Measurements from ENCODE around the gene ECE1. TPM values are rescaled to one million over a fixed set of nuclear protein-coding genes. Genes with fewer than 3 reads are reported as not detected.

Gene ECE1
- total and polyA plus RNA-seq, 2 of the 8 experiments (the other 6 are each of a cell fraction or from before 2014, with no cell fraction given), result 21.4 to 36.8 TPM

DNA sequence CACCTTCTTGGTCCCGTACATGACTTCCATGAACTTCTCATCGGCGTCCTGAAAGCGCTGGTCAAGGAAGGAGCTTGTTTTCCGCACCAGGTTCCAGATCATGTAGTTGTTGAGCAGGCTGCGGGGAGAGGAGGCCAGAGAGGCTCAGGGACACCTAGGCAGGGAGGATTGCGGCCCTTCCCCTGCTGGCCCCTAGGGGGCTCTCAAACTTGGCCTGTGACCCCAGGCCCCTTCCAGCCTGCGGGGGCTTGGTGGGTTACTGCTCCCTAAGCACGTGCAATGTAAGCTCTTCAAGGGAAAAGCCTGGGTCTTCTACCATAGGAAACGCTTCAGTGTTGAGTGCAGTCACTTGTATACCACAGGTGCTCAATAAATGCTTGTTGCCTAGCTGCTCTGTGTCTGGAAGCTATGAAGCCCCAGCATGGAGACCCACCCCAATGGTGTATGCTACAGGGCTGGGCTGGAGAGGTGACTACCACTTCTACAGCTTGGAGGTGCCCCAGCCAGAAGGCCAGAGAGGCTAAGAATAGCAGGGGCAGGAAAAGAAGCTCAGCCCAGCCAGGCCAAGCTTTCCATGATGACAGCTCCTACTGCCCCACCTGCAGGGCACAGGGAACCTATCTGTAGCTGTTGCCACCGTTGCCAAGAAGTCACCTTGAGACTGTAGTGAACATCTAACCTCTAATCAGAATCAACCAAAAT is 45.1 kb downstream of the ECE1 start:
- DNase-seq (ENCODE audit: low read depth in 1 of 2, low spot score in 2 of 2) (peak in 1 of 2 experiments; percentile 82), FAIRE-seq (no peak)
- H2BK5ac ChIP-seq (ENCODE audit: low read depth, low read length), result no peak overlapping the region
- H3K4me1 ChIP-seq (replicated peaks in 1 of 4; ENCODE audit: control insufficient read depth in 3 of 4, insufficient read depth in 4 of 4, low read length in 3 of 4), result peaks cover 0 to 2% (median 0%) of the 10 kb centered on the region in 4 experiments; a peak in 3 of 7 replicates
- H4K5ac ChIP-seq (ENCODE audit: insufficient read length, low read depth, low read length), result no peak overlapping the region
- no peak overlapping the region for H3K14ac ChIP-seq (ENCODE audit: insufficient read length)
- H3K9me3 ChIP-seq (ENCODE audit: insufficient read depth in 2 of 2, low read depth in 1 of 2, low read length in 1 of 2), result no peaks in the 10 kb centered on the region
- H3K23me2 ChIP-seq (ENCODE audit: low read depth, low read length), result no peaks in the 10 kb centered on the region
- POLR2A ChIA-PET (ENCODE audit: partially characterized antibody), result interaction anchor here (0.6 to 1.2 kb wide), 3 partner anchors 13 to 17 kb away, joined by 3 to 4 read pairs (median 3); no protein-coding TSS in a partner anchor
- peaks cover 0 to 5% (median 0%) of the 10 kb centered on the region in 4 experiments; a peak in 1 of 8 replicates for H3K36me3 ChIP-seq (ENCODE audit: control insufficient read depth in 2 of 4, insufficient read depth in 4 of 4, low read length in 3 of 4)
- no peak overlapping the region for H2AK5ac ChIP-seq (ENCODE audit: low read depth, low read length)
- H2BK20ac ChIP-seq (ENCODE audit: low read length), result no peak overlapping the region
- H4K20me1 ChIP-seq (replicated peaks in 1 of 2; ENCODE audit: control insufficient read depth in 1 of 2, insufficient read depth in 2 of 2, low read length in 2 of 2), result peaks cover 0 to 2% of the 10 kb centered on the region in 2 experiments
- no peak overlapping the region for H4K8ac ChIP-seq (ENCODE audit: extremely low read depth, insufficient read depth, low read length)
- H3K27ac ChIP-seq (ENCODE audit: low read depth, low read length), result no peak overlapping the region
- H3K4me3 ChIP-seq (ENCODE audit: extremely low read depth in 1 of 4, insufficient read depth in 2 of 4, low read depth in 3 of 4, low read length in 4 of 4), result no peak overlapping the region
- H2AFZ ChIP-seq (ENCODE audit: low read length), result no peak overlapping the region
- no peaks in the 10 kb centered on the region for H3K79me1 ChIP-seq (ENCODE audit: low read depth, low read length)
- no peak overlapping the region for H2BK12ac ChIP-seq (ENCODE audit: low read depth, low read length)
- no peak overlapping the region for H4K91ac ChIP-seq (replicated peaks; ENCODE audit: insufficient read length, low read length)
- no peak overlapping the region for H3K9ac ChIP-seq (replicated peaks in 1 of 4; ENCODE audit: extremely low read depth in 1 of 4, low read depth in 3 of 4, low read length in 3 of 4)
- H3K23ac ChIP-seq (ENCODE audit: insufficient read length), result no peak overlapping the region
- no peak overlapping the region for H2BK120ac ChIP-seq (replicated peaks; ENCODE audit: low read depth, low read length)
- TF ChIP-seq RAD21 (IDR thresholded peaks at IDR 0.05 in 1 of 2, conservative IDR thresholded peaks at IDR 0.05 in 1 of 2; ENCODE audit: low read depth in 2 of 2, low read length in 2 of 2) (peak; percentile 46 to 55), GABPA (IDR thresholded peaks at IDR 0.05; ENCODE audit: borderline replicate concordance, insufficient read depth, low read length) (peak; percentile 28; the same call in 1 of the 2 replicates), HDAC2 (IDR thresholded peaks at IDR 0.05; ENCODE audit: borderline replicate concordance in 1 of 2, low read depth in 2 of 2, low read length in 2 of 2) (no peak)
- TF ChIP-seq, protein P1, sequence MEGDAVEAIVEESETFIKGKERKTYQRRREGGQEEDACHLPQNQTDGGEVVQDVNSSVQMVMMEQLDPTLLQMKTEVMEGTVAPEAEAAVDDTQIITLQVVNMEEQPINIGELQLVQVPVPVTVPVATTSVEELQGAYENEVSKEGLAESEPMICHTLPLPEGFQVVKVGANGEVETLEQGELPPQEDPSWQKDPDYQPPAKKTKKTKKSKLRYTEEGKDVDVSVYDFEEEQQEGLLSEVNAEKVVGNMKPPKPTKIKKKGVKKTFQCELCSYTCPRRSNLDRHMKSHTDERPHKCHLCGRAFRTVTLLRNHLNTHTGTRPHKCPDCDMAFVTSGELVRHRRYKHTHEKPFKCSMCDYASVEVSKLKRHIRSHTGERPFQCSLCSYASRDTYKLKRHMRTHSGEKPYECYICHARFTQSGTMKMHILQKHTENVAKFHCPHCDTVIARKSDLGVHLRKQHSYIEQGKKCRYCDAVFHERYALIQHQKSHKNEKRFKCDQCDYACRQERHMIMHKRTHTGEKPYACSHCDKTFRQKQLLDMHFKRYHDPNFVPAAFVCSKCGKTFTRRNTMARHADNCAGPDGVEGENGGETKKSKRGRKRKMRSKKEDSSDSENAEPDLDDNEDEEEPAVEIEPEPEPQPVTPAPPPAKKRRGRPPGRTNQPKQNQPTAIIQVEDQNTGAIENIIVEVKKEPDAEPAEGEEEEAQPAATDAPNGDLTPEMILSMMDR (IDR thresholded peaks at IDR 0.05; ENCODE audit: control extremely low read depth in 1 of 3, insufficient read depth in 1 of 3, low read depth in 1 of 3, low read length in 3 of 3), result peak; percentile 84 to 88 (median 87)
- no peak overlapping the region for H3K18ac ChIP-seq (ENCODE audit: extremely low read depth, low read length)
- H3K56ac ChIP-seq (replicated peaks; ENCODE audit: insufficient read length, low read depth, low read length), result no peak overlapping the region
- no peak overlapping the region for H3K4ac ChIP-seq (replicated peaks; ENCODE audit: insufficient read length, low read depth, low read length)
- H2BK15ac ChIP-seq (ENCODE audit: low read length), result no peak overlapping the region
- CTCF ChIA-PET (ENCODE audit: partially characterized antibody), result interaction anchor here (0.5 to 13.8 kb wide), 43 partner anchors 8 to 660 kb away, joined by 3 to 199 read pairs (median 4); partner anchors contain the start of gene NBPF3
- no peaks in the 10 kb centered on the region for H3K79me2 ChIP-seq (ENCODE audit: control insufficient read depth in 1 of 2, insufficient read depth in 2 of 2, low read length in 2 of 2)
- H3K27me3 ChIP-seq (replicated peaks in 1 of 4; ENCODE audit: control insufficient read depth in 3 of 4, extremely low read depth in 1 of 4, insufficient read depth in 3 of 4, low read length in 3 of 4), result no peaks in the 10 kb centered on the region
- 83% methylated on average over 11 of the region's 11 CpGs; no CpG with 5 or more reads in 1 of the 2 experiments for WGBS, 2 experiments (ENCODE audit: extremely low coverage in 1 of 2, insufficient coverage in 1 of 2, insufficient read length in 1 of 2, insufficient replicate concordance in 2 of 2, low coverage in 1 of 2, low lambda C conversion rate in 2 of 2, missing lambda C conversion rate in 1 of 2)
- H3K4me2 ChIP-seq (ENCODE audit: insufficient read depth in 1 of 2, low read depth in 2 of 2, low read length in 2 of 2), result no peak overlapping the region
